ENCODE measurements around the gene BRF1.

Gene BRF1

GRCh38 chr14:105207460-105207901, 93.3 kb downstream of the BRF1 start:
- Mint-ChIP-seq H3K4me3 (no peak overlapping the region), H3K36me3 (ENCODE audit: low read depth) (no peaks in the 10 kb centered on the region), H3K27ac (no peak overlapping the region), H3K9me3 (no peaks in the 10 kb centered on the region), H3K4me1 (peaks cover 6% of the 10 kb centered on the region), H3K27me3 (ENCODE audit: low read depth) (no peaks in the 10 kb centered on the region)
- TF ChIP-seq CTCF (IDR thresholded peaks at IDR 0.05; ENCODE audit: unreplicated experiment in 3 of 3): no peak

GRCh38 chr14:105206873-105207272, 93.9 kb downstream of the BRF1 start:
- no peaks in the 10 kb centered on the region for H3K27me3 Mint-ChIP-seq (ENCODE audit: low read depth)
- no peak for TF ChIP-seq CTCF (IDR thresholded peaks at IDR 0.05; ENCODE audit: unreplicated experiment in 3 of 3)
- no peak overlapping the region for H3K27ac Mint-ChIP-seq
- no peaks in the 10 kb centered on the region for H3K9me3 Mint-ChIP-seq
- no peak overlapping the region for H3K4me3 Mint-ChIP-seq
- H3K36me3 Mint-ChIP-seq (ENCODE audit: low read depth): no peaks in the 10 kb centered on the region
- no peaks in the 10 kb centered on the region for H3K4me1 Mint-ChIP-seq

- Mint-ChIP-seq H3K4me3 (no peak overlapping the region), H3K27ac (no peak overlapping the region), H3K27me3 (ENCODE audit: low read depth) (no peaks in the 10 kb centered on the region), H3K36me3 (ENCODE audit: low read depth) (no peaks in the 10 kb centered on the region), H3K4me1 (no peaks in the 10 kb centered on the region), H3K9me3 (no peaks in the 10 kb centered on the region)
- no peak for TF ChIP-seq CTCF (IDR thresholded peaks at IDR 0.05; ENCODE audit: unreplicated experiment in 3 of 3)
Observed at GRCh38 chr14:105205673-105206208, 95.1 kb downstream of the BRF1 start.

GRCh38 chr14:105204931-105205672, 95.7 kb downstream of the BRF1 start:
- no peaks in the 10 kb centered on the region for H3K27me3 Mint-ChIP-seq (ENCODE audit: low read depth)
- no peaks in the 10 kb centered on the region for H3K9me3 Mint-ChIP-seq
- H3K27ac Mint-ChIP-seq: no peak overlapping the region
- no peak for TF ChIP-seq CTCF (IDR thresholded peaks at IDR 0.05; ENCODE audit: unreplicated experiment in 3 of 3)
- H3K4me3 Mint-ChIP-seq: no peak overlapping the region
- H3K36me3 Mint-ChIP-seq (ENCODE audit: low read depth): no peaks in the 10 kb centered on the region
- no peaks in the 10 kb centered on the region for H3K4me1 Mint-ChIP-seq

- H3K27me3 Mint-ChIP-seq (ENCODE audit: low read depth): peaks cover 3% of the 10 kb centered on the region
- TF ChIP-seq CTCF (IDR thresholded peaks at IDR 0.05; ENCODE audit: unreplicated experiment in 3 of 3): no peak
- H3K36me3 Mint-ChIP-seq (ENCODE audit: low read depth): no peaks in the 10 kb centered on the region
- H3K27ac Mint-ChIP-seq: no peak overlapping the region
- H3K9me3 Mint-ChIP-seq: no peaks in the 10 kb centered on the region
- H3K4me1 Mint-ChIP-seq: no peaks in the 10 kb centered on the region
- no peak overlapping the region for H3K4me3 Mint-ChIP-seq
Observed at GRCh38 chr14:105204206-105204930, 96.4 kb downstream of the BRF1 start.
